Endometrium (tissue), 2 donors: ENCODE results near the gene NBPF1.
"Not testable (repeated sequence)": the region's sequence is repeated elsewhere in the genome, so short reads cannot be mapped to it uniquely, and the experiment has no call there.

Experiments used
- FAIRE-seq: peaks from 2 replicates; lab custom pipeline; 2012; peaks lifted over from hg19 to GRCh38; lab: Jason Lieb, UNC
- donor health status: control.
- donor health status: control.

NBPF1 gene

GRCh38 chr1:16621681-16622315 is 8.4 kb upstream of the NBPF1 start:
- not testable (repeated sequence) for FAIRE-seq

- no peak for FAIRE-seq
Observed at GRCh38 chr1:16621300-16621658, 7.9 kb upstream of the NBPF1 start.

GRCh38 chr1:16619803-16620501 is 6.6 kb upstream of the NBPF1 start:
- FAIRE-seq = not testable (repeated sequence)

- no peak for FAIRE-seq
Observed at GRCh38 chr1:16618719-16619118, 5.4 kb upstream of the NBPF1 start.

- FAIRE-seq = no peak
Observed at GRCh38 chr1:16617778-16618580, 4.6 kb upstream of the NBPF1 start.

- FAIRE-seq = no peak
Observed at GRCh38 chr1:16617114-16617631, 3.8 kb upstream of the NBPF1 start.

GRCh38 chr1:16615253-16616252 is 2.2 kb upstream of the NBPF1 start:
- no peak for FAIRE-seq

GRCh38 chr1:16614361-16615252 is 1.2 kb upstream of the NBPF1 start:
- FAIRE-seq = no peak

- no peak for FAIRE-seq
Observed at GRCh38 chr1:16612332-16613172, 812 bp downstream of the NBPF1 start.

GRCh38 chr1:16611981-16612331 is 1.4 kb downstream of the NBPF1 start:
- not testable (repeated sequence) for FAIRE-seq

- not testable (repeated sequence) for FAIRE-seq
Observed at GRCh38 chr1:16611164-16611563, 2.2 kb downstream of the NBPF1 start.

GRCh38 chr1:16610553-16610952 is 2.8 kb downstream of the NBPF1 start:
- not testable (repeated sequence) for FAIRE-seq

GRCh38 chr1:16609761-16610160 is 3.6 kb downstream of the NBPF1 start:
- FAIRE-seq = not testable (repeated sequence)

- FAIRE-seq = no peak
Observed at GRCh38 chr1:16608838-16609560, 4.4 kb downstream of the NBPF1 start.

- FAIRE-seq = not testable (repeated sequence)
Observed at GRCh38 chr1:16607853-16608815, 5.2 kb downstream of the NBPF1 start.

GRCh38 chr1:16607433-16607851 is 5.9 kb downstream of the NBPF1 start:
- FAIRE-seq = no peak

- not testable (repeated sequence) for FAIRE-seq
Observed at GRCh38 chr1:16606666-16607432, 6.5 kb downstream of the NBPF1 start.
